Caco-2 (cell line): ENCODE results near the gene KRT78. TPM values are rescaled to one million over a fixed set of nuclear protein-coding genes. Genes with fewer than 3 reads are reported as not detected.

ENCODE experiments used
- BruUV-seq: library from RNA; stranded (reverse); fragments of 400-500 nt; replicated peaks from 2 replicates; lab custom pipeline; 2021; lab: Mats Ljungman, UMichigan
- CTCF ChIA-PET: fragments of 300-600 bp; sonication (Branson Sonifier 250); formaldehyde crosslinking; loops from one replicate; lab custom pipeline; 2022; ENCODE audit warnings: antibody characterized with exemption; lab: Charles Lee
- POLR2A ChIA-PET: fragments of 300-600 bp; sonication (Branson Sonifier 250); formaldehyde crosslinking; loops from one replicate; lab custom pipeline; 2022; ENCODE audit warnings: antibody characterized with exemption; lab: Charles Lee
- DNase-seq, 2 experiments: peaks; one replicate each; pipeline versions ENCODE4 v3.0.0 to v3.0.0-alpha.2; 2020 to 2022
- H3K27me3 ChIP-seq: replicated peaks from 2 replicates; pipeline ENCODE4 v1.6.0; 2011; ENCODE audit warnings: low read length; ENCODE audit not compliant: control insufficient read depth, insufficient read depth
- H3K36me3 ChIP-seq: 2 replicates; pipeline ENCODE4 v1.5.1; 2011; ENCODE audit warnings: low read length; ENCODE audit not compliant: control insufficient read depth, insufficient read depth
- H3K4me1 ChIP-seq: fragments of 250-450 bp; sonication (Bioruptor Pico); 2 replicates; pipeline ENCODE4 v1.5.1; 2020; ENCODE audit warnings: mild to moderate bottlenecking
- H3K4me3 ChIP-seq: 2 replicates; pipeline ENCODE4 v1.5.1; 2011; ENCODE audit warnings: low read depth, mild to moderate bottlenecking, control low read depth, low read length
- H3K9me3 ChIP-seq: fragments of 250-450 bp; sonication (Bioruptor Pico); 2 replicates; pipeline ENCODE4 v1.5.1; 2020; ENCODE audit warnings: mild to moderate bottlenecking, moderate library complexity
- H3K27ac Mint-ChIP-seq: one replicate; pipeline ENCODE4 v1.8.0; 2022; ENCODE audit warnings: mixed read lengths; ENCODE audit not compliant: unreplicated experiment
- H3K27me3 Mint-ChIP-seq: one replicate; pipeline ENCODE4 v1.8.0; 2022; ENCODE audit warnings: mixed read lengths; ENCODE audit not compliant: insufficient read depth, unreplicated experiment
- H3K36me3 Mint-ChIP-seq: one replicate; pipeline ENCODE4 v1.8.0; 2022; ENCODE audit warnings: mild to moderate bottlenecking, mixed read lengths; ENCODE audit not compliant: insufficient read depth, unreplicated experiment
- H3K4me1 Mint-ChIP-seq: one replicate; pipeline ENCODE4 v1.8.0; 2022; ENCODE audit warnings: low read depth, mixed read lengths; ENCODE audit not compliant: unreplicated experiment
- H3K4me3 Mint-ChIP-seq: one replicate; pipeline ENCODE4 v1.8.0; 2022; ENCODE audit warnings: mild to moderate bottlenecking, moderate library complexity, mixed read lengths; ENCODE audit not compliant: unreplicated experiment
- H3K9me3 Mint-ChIP-seq: one replicate; pipeline ENCODE4 v1.8.0; 2022; ENCODE audit warnings: mixed read lengths; ENCODE audit not compliant: unreplicated experiment
- intact Hi-C: fragments of 100-400 bp; cut with micrococcal nuclease; formaldehyde crosslinking; loops from one replicate; pipeline ENCODE4 v1.10.0; 2022; ENCODE audit not compliant: unreplicated experiment
- total RNA-seq: library from RNA; stranded (reverse); gene quantifications from 2 replicates; pipeline ENCODE4 v1.2.3, GENCODE V29; 2022
- TF ChIP-seq, protein P1 (sequence below), 2 experiments: fragments of 200-600 bp in 1 of 2; IDR thresholded peaks; 1 replicate in 1 of 2; 2 replicates in 1 of 2; pipeline versions ENCODE4 v1.5.1 to v1.8.0; 2011 to 2022; ENCODE audit warnings: antibody characterized with exemption in 1 of 2, control low read depth in 1 of 2, inconsistent platforms in 1 of 2, low read depth in 1 of 2, low read length in 1 of 2, mild to moderate bottlenecking in 1 of 2, moderate library complexity in 1 of 2; ENCODE audit not compliant: insufficient read depth in 1 of 2, severe bottlenecking in 1 of 2, unreplicated experiment in 1 of 2

KRT78 gene
- total RNA-seq, 1 experiment from 2014 or later, result not detected

DNA sequence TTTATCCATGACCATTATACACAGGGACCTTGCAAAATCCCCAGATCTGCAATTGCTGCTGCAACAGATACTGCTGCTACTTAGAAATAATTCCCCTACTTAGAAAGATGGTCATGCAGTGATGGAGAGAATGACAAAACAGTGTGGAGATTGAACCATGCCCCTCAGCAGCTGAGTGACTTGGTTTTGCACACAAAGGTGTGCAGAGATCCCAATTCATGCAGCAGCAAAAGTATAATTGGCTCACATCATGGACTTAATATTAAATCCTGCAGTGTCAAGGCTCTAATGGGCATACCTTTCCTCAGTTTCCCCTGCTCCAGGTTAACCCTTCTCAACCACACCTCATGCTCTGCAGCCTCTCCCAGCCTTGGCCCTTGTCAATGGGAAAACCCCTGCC, 3.0 kb upstream of the KRT78 start:
- POLR2A ChIA-PET, result no interaction called here
- peaks cover 3% of the 10 kb centered on the region for H3K27me3 Mint-ChIP-seq
- CTCF ChIA-PET, result no interaction called here

DNA sequence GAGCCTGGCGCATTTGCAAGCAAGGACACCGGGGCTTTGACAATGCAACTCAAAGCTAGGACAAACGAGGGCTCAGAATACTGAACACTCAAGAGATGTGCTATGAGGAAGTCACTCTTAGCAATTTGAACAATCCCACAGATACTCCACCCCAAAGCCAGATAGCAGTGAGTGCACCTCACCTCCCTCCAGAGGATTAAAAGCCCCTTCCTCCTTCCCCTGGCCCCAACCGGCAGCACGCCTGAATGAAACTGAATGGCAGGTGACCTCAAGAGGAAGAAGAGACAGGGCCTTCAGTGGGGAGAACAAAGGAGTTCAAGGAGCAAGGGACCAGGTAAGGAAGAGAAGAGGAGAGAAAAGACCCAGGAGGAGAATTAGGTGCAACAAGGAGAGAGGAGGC, 1.9 kb upstream of the KRT78 start:
- no peaks in the 10 kb centered on the region for H3K4me1 Mint-ChIP-seq
- Histone ChIP-seq H3K36me3 (no peaks in the 10 kb centered on the region), H3K9me3 (no peaks in the 10 kb centered on the region), H3K27me3 (no peaks in the 10 kb centered on the region), H3K4me3 (no peak overlapping the region), H3K4me1 (no peaks in the 10 kb centered on the region)
- TF ChIP-seq, protein P1, sequence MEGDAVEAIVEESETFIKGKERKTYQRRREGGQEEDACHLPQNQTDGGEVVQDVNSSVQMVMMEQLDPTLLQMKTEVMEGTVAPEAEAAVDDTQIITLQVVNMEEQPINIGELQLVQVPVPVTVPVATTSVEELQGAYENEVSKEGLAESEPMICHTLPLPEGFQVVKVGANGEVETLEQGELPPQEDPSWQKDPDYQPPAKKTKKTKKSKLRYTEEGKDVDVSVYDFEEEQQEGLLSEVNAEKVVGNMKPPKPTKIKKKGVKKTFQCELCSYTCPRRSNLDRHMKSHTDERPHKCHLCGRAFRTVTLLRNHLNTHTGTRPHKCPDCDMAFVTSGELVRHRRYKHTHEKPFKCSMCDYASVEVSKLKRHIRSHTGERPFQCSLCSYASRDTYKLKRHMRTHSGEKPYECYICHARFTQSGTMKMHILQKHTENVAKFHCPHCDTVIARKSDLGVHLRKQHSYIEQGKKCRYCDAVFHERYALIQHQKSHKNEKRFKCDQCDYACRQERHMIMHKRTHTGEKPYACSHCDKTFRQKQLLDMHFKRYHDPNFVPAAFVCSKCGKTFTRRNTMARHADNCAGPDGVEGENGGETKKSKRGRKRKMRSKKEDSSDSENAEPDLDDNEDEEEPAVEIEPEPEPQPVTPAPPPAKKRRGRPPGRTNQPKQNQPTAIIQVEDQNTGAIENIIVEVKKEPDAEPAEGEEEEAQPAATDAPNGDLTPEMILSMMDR (IDR thresholded peaks at IDR 0.05; ENCODE audit: insufficient read depth in 1 of 2, low read depth in 1 of 2, low read length in 1 of 2, severe bottlenecking in 1 of 2, unreplicated experiment in 1 of 2), result no peak
- no peak overlapping the region for H3K27ac Mint-ChIP-seq
- H3K27me3 Mint-ChIP-seq, result peaks cover 3% of the 10 kb centered on the region
- ChIA-PET POLR2A (no interaction called here), CTCF (no interaction called here)
- H3K36me3 Mint-ChIP-seq, result no peaks in the 10 kb centered on the region
- no peak for DNase-seq
- BruUV-seq, result no TSS peak
- intact Hi-C loops, result no loop called here
- no peaks in the 10 kb centered on the region for H3K9me3 Mint-ChIP-seq
- H3K4me3 Mint-ChIP-seq, result no peak overlapping the region

More for the DNA sequence above, 3.0 kb upstream of the KRT78 start:
- no peaks in the 10 kb centered on the region for H3K36me3 ChIP-seq
- TF ChIP-seq, protein P1 (IDR thresholded peaks at IDR 0.05; ENCODE audit: insufficient read depth in 1 of 2, low read depth in 1 of 2, low read length in 1 of 2, severe bottlenecking in 1 of 2, unreplicated experiment in 1 of 2), result no peak
- Mint-ChIP-seq H3K4me3 (no peak overlapping the region), H3K4me1 (no peaks in the 10 kb centered on the region), H3K9me3 (no peaks in the 10 kb centered on the region), H3K36me3 (no peaks in the 10 kb centered on the region), H3K27ac (no peak overlapping the region)
- no peak overlapping the region for H3K4me3 ChIP-seq
- BruUV-seq, result no TSS peak
- no peaks in the 10 kb centered on the region for H3K27me3 ChIP-seq
- no peaks in the 10 kb centered on the region for H3K4me1 ChIP-seq
- intact Hi-C loops, result no loop called here
- DNase-seq, result no peak
- no peaks in the 10 kb centered on the region for H3K9me3 ChIP-seq

DNA sequence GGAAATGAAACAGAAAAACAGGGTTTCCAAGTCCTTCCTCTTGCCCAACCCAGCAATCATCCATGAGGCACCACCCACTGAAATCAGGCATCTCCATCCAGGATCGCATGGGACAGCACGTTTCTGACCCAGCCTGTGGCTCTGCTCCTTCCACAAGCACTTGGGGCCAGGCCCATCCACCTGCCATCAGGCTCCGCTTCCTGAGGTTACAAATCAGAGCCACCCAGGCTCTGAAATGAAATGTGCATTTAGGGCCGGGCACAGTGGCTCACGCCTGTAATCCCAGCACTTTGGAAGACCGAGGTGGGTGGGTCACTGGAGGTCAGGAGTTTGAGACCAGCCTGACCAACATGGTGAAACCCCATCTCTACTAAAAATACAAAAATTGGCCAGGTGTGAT, 717 bp upstream of the KRT78 start:
- Histone ChIP-seq H3K27me3 (no peaks in the 10 kb centered on the region), H3K4me3 (no peak overlapping the region), H3K9me3 (no peaks in the 10 kb centered on the region), H3K36me3 (no peaks in the 10 kb centered on the region), H3K4me1 (no peaks in the 10 kb centered on the region)
- ChIA-PET POLR2A (no interaction called here), CTCF (no interaction called here)
- no TSS peak for BruUV-seq
- H3K4me1 Mint-ChIP-seq, result no peaks in the 10 kb centered on the region
- no peaks in the 10 kb centered on the region for H3K36me3 Mint-ChIP-seq
- H3K27ac Mint-ChIP-seq, result no peak overlapping the region
- H3K4me3 Mint-ChIP-seq, result no peak overlapping the region
- no peak for DNase-seq
- intact Hi-C loops, result no loop called here
- H3K27me3 Mint-ChIP-seq, result peaks cover 3% of the 10 kb centered on the region
- H3K9me3 Mint-ChIP-seq, result peaks cover 9% of the 10 kb centered on the region
- TF ChIP-seq, protein P1 (IDR thresholded peaks at IDR 0.05; ENCODE audit: insufficient read depth in 1 of 2, low read depth in 1 of 2, low read length in 1 of 2, severe bottlenecking in 1 of 2, unreplicated experiment in 1 of 2), result no peak
